ENCODE measurements around the gene VWA8. TPM values are rescaled to one million over a fixed set of nuclear protein-coding genes. Genes with fewer than 3 reads are reported as not detected.

The VWA8 gene
- total and polyA plus RNA-seq, 2 of the 13 experiments (the other 11 are each of a cell fraction or from before 2014, with no cell fraction given) = 9.1 to 17.3 TPM

- TF ChIP-seq PRDM10 (CRISPR knock-in tag; IDR thresholded peaks at IDR 0.05; ENCODE audit: low read depth) = peak; percentile 85
- no peak for TF ChIP-seq ELF4 (CRISPR knock-in tag; IDR thresholded peaks at IDR 0.05; ENCODE audit: borderline replicate concordance)
- TF ChIP-seq MED8 (CRISPR knock-in tag; IDR thresholded peaks at IDR 0.05; ENCODE audit: insufficient replicate concordance) = no peak
- no peak for TF ChIP-seq ZNF766 (CRISPR knock-in tag; IDR thresholded peaks at IDR 0.05; ENCODE audit: borderline replicate concordance)
- no peak for TF ChIP-seq MIER3 (CRISPR knock-in tag; IDR thresholded peaks at IDR 0.05; ENCODE audit: borderline replicate concordance)
- no peak; the same call in 1 of the 2 replicates for TF ChIP-seq ZNF503 (CRISPR knock-in tag; IDR thresholded peaks at IDR 0.05)
- TF ChIP-seq ZNF414 (CRISPR knock-in tag; IDR thresholded peaks at IDR 0.05) = no peak
- TF ChIP-seq KDM3A (CRISPR knock-in tag; IDR thresholded peaks at IDR 0.05; ENCODE audit: low read depth) = no peak
- TF ChIP-seq RAD51 (IDR thresholded peaks at IDR 0.05; ENCODE audit: borderline replicate concordance) = no peak
- TF ChIP-seq ZNF687 (CRISPR knock-in tag; IDR thresholded peaks at IDR 0.05) = no peak
- TF ChIP-seq ZNF775 (CRISPR knock-in tag; IDR thresholded peaks at IDR 0.05; ENCODE audit: borderline replicate concordance) = no peak
- 0 out of 2 replicates have a peak, but pooled peaks have one; percentile 47 for TF ChIP-seq ZNF12 (CRISPR knock-in tag; IDR thresholded peaks at IDR 0.05)
- no peak for TF ChIP-seq TARDBP (CRISPR knock-in tag; IDR thresholded peaks at IDR 0.05)
- TF ChIP-seq KDM4B (CRISPR knock-in tag; IDR thresholded peaks at IDR 0.05) = no peak
- TF ChIP-seq ADNP (CRISPR knock-in tag; IDR thresholded peaks at IDR 0.05) = no peak
- no peak for TF ChIP-seq TOE1 (CRISPR knock-in tag; IDR thresholded peaks at IDR 0.05)
- no peak for TF ChIP-seq PRPF4 (IDR thresholded peaks at IDR 0.05; ENCODE audit: low read depth, low read length, poor library complexity, severe bottlenecking)
- TF ChIP-seq ZNF564 (CRISPR knock-in tag; IDR thresholded peaks at IDR 0.05) = no peak
- TF ChIP-seq MXI1 (IDR thresholded peaks at IDR 0.05; ENCODE audit: borderline replicate concordance, low read depth, low read length) = no peak
- no peak for TF ChIP-seq ZBTB1 (CRISPR knock-in tag; IDR thresholded peaks at IDR 0.05; ENCODE audit: borderline replicate concordance)
- peak; percentile 40 for TF ChIP-seq KAT8 (CRISPR knock-in tag; IDR thresholded peaks at IDR 0.05)
Measured at GRCh38 chr13:41606646-41607045, 354.3 kb downstream of the VWA8 start (continued).
